ENCODE measurements around the gene BAIAP2. TPM values are rescaled to one million over a fixed set of nuclear protein-coding genes. Genes with fewer than 3 reads are reported as not detected.

The BAIAP2 gene
- total and polyA plus RNA-seq, 10 donors = 2.8 to 33.2 (median 17.8) TPM

GRCh38 chr17:81025065-81025740 is 9.7 kb upstream of the BAIAP2 start:
- TF ChIP-seq CTCF (IDR thresholded peaks at IDR 0.05 in 8 of 11, conservative IDR thresholded peaks at IDR 0.05 in 3 of 11) (no peak), POLR2A (IDR thresholded peaks at IDR 0.05) (no peak)

GRCh38 chr17:81025741-81026129 is 9.2 kb upstream of the BAIAP2 start:
- no peak for TF ChIP-seq POLR2A (IDR thresholded peaks at IDR 0.05)
- no peak for TF ChIP-seq CTCF (IDR thresholded peaks at IDR 0.05 in 8 of 11, conservative IDR thresholded peaks at IDR 0.05 in 3 of 11)
- TF ChIP-seq POLR2AphosphoS5 (IDR thresholded peaks at IDR 0.05) = no peak
- Histone ChIP-seq H3K27me3 (replicated peaks in 1 of 7) (peaks cover 0 to 72% (median 15%) of the 10 kb centered on the region in 7 donors), H3K27ac (no peak overlapping the region), H3K9me3 (peaks cover 0 to 7% (median 0%) of the 10 kb centered on the region in 8 donors), H3K4me3 (no peak overlapping the region), H3K36me3 (no peaks in the 10 kb centered on the region), H3K4me1 (peaks cover 3 to 36% (median 16%) of the 10 kb centered on the region in 6 donors)
- DNase-seq = peak; percentile 68
- 88 to 95% (median 93%) methylated on average over 18 to 22 of the region's 22 CpGs for WGBS, 5 donors
- intact Hi-C loops (cut with DNase I; ENCODE audit: low total_unique reads) = loop anchor here (10.0 kb wide), 1 partner anchor 69 kb away; no protein-coding TSS in a partner anchor

More at GRCh38 chr17:81025065-81025740, 9.7 kb upstream of the BAIAP2 start:
- H3K4me1 ChIP-seq = peaks cover 4 to 37% (median 15%) of the 10 kb centered on the region in 6 donors
- H3K27me3 ChIP-seq (replicated peaks in 1 of 7) = peaks cover 0 to 68% (median 15%) of the 10 kb centered on the region in 7 donors
- WGBS, 5 donors = 85 to 93% (median 87%) methylated on average over 15 to 16 of the region's 16 CpGs
- H3K36me3 ChIP-seq = no peaks in the 10 kb centered on the region
- H3K4me3 ChIP-seq = no peak overlapping the region
- intact Hi-C loops (cut with DNase I; ENCODE audit: low total_unique reads) = loop anchor here (10.0 kb wide), 1 partner anchor 70 kb away; no protein-coding TSS in a partner anchor
- H3K27ac ChIP-seq = no peak overlapping the region
- peaks cover 0 to 7% (median 0%) of the 10 kb centered on the region in 8 donors for H3K9me3 ChIP-seq
- peak; percentile 37 for DNase-seq

GRCh38 chr17:81026266-81027036 is 8.5 kb upstream of the BAIAP2 start:
- DNase-seq = peak; percentile 68
- H3K4me3 ChIP-seq = no peak overlapping the region
- H3K4me1 ChIP-seq = peaks cover 1 to 36% (median 17%) of the 10 kb centered on the region in 6 donors
- H3K9me3 ChIP-seq = peaks cover 0 to 7% (median 0%) of the 10 kb centered on the region in 8 donors
- H3K27me3 ChIP-seq (replicated peaks in 1 of 7) = peaks cover 0 to 78% (median 15%) of the 10 kb centered on the region in 7 donors
- WGBS, 5 donors = 80 to 87% (median 81%) methylated on average over 30 to 31 of the region's 31 CpGs
- intact Hi-C loops (cut with DNase I; ENCODE audit: low total_unique reads) = loop anchor here (10.0 kb wide), 1 partner anchor 68 kb away; no protein-coding TSS in a partner anchor
- H3K36me3 ChIP-seq = no peaks in the 10 kb centered on the region
- TF ChIP-seq POLR2AphosphoS5 (IDR thresholded peaks at IDR 0.05) (no peak), POLR2A (IDR thresholded peaks at IDR 0.05) (no peak), CTCF (IDR thresholded peaks at IDR 0.05 in 8 of 11, conservative IDR thresholded peaks at IDR 0.05 in 3 of 11) (no peak)
- no peak overlapping the region for H3K27ac ChIP-seq
